Mesenchymal stem cell (in vitro differentiated cells and primary cell): ENCODE measurements around the gene ARL4D.

Source experiments
- DNase-seq: peaks from one replicate; pipeline ENCODE4 v3.0.0-alpha.2; 2013
- H2AFZ ChIP-seq: one replicate; pipeline ENCODE4 v1.6.1; 2013; ENCODE audit warnings: low read depth, mild to moderate bottlenecking, control low read depth, inconsistent platforms, low read length, moderate library complexity
- H2AK5ac ChIP-seq: 2 replicates; pipeline ENCODE4 v1.6.1; 2013; ENCODE audit warnings: low read length, moderate library complexity, mild to moderate bottlenecking, inconsistent platforms; ENCODE audit not compliant: severe bottlenecking
- H2BK120ac ChIP-seq: one replicate; pipeline ENCODE4 v1.6.1; 2013; ENCODE audit warnings: low read depth, mild to moderate bottlenecking, inconsistent platforms, low read length, moderate library complexity
- H2BK12ac ChIP-seq, 2 experiments: one replicate each; pipeline ENCODE4 v1.6.1; 2013; ENCODE audit warnings: inconsistent platforms in 2 of 2, low read length in 2 of 2, mild to moderate bottlenecking in 2 of 2, moderate library complexity in 2 of 2, control low read depth in 1 of 2
- H2BK15ac ChIP-seq: one replicate; pipeline ENCODE4 v1.6.1; 2013; ENCODE audit warnings: mild to moderate bottlenecking, low read depth, inconsistent platforms; ENCODE audit not compliant: poor library complexity, severe bottlenecking
- H2BK5ac ChIP-seq: 2 replicates; pipeline ENCODE4 v1.6.1; 2013; ENCODE audit warnings: low read depth, mild to moderate bottlenecking, low read length, control low read depth, inconsistent platforms; ENCODE audit not compliant: poor library complexity, severe bottlenecking
- H3K14ac ChIP-seq, 2 experiments: one replicate each; pipeline ENCODE4 v1.6.1; 2013; ENCODE audit warnings: inconsistent platforms in 2 of 2, low read length in 2 of 2, control low read depth in 1 of 2, mild to moderate bottlenecking in 1 of 2, moderate library complexity in 1 of 2
- H3K18ac ChIP-seq, 2 experiments: one replicate each; pipeline ENCODE4 v1.6.1; 2013; ENCODE audit warnings: inconsistent platforms in 2 of 2, low read length in 2 of 2, control low read depth in 1 of 2, low read depth in 1 of 2, mild to moderate bottlenecking in 1 of 2
- H3K23ac ChIP-seq, 2 experiments: one replicate each; pipeline ENCODE4 v1.6.1; 2013; ENCODE audit warnings: inconsistent platforms in 2 of 2, low read length in 2 of 2, mild to moderate bottlenecking in 2 of 2, moderate library complexity in 2 of 2, control low read depth in 1 of 2
- H3K27ac ChIP-seq: 2 replicates; pipeline ENCODE4 v1.5.1; 2013; ENCODE audit warnings: mild to moderate bottlenecking, moderate library complexity, low read length, control low read depth, inconsistent platforms; ENCODE audit not compliant: poor library complexity, severe bottlenecking
- H3K27me3 ChIP-seq, 2 experiments: 2 replicates each; pipeline versions ENCODE4 v1.6.1 to v1.7.0; 2013; ENCODE audit warnings: low read length in 2 of 2, mild to moderate bottlenecking in 2 of 2, moderate library complexity in 2 of 2, control low read depth in 1 of 2, inconsistent platforms in 1 of 2; ENCODE audit not compliant: control insufficient read depth in 1 of 2, insufficient read depth in 1 of 2
- H3K36me3 ChIP-seq, 2 experiments: 2 replicates each; pipeline versions ENCODE4 v1.6.1 to v1.7.0; 2013; ENCODE audit warnings: low read length in 2 of 2, control low read depth in 1 of 2, inconsistent platforms in 1 of 2, low read depth in 1 of 2, mild to moderate bottlenecking in 1 of 2; ENCODE audit not compliant: insufficient read depth in 2 of 2, control insufficient read depth in 1 of 2
- H3K4ac ChIP-seq, 2 experiments: one replicate each; pipeline ENCODE4 v1.6.1; 2013; ENCODE audit warnings: inconsistent platforms in 2 of 2, low read length in 2 of 2, mild to moderate bottlenecking in 2 of 2, moderate library complexity in 2 of 2, control low read depth in 1 of 2, low read depth in 1 of 2
- H3K4me1 ChIP-seq: 2 replicates; pipeline ENCODE4 v1.6.1; 2013; ENCODE audit warnings: low read depth, low read length, control low read depth; ENCODE audit not compliant: control insufficient read depth, insufficient read depth
- H3K4me2 ChIP-seq: 2 replicates; pipeline ENCODE4 v1.6.1; 2013; ENCODE audit warnings: low read length, mild to moderate bottlenecking, inconsistent platforms; ENCODE audit not compliant: poor library complexity, severe bottlenecking
- H3K4me3 ChIP-seq, 2 experiments: 2 replicates each; pipeline versions ENCODE4 v1.5.1 to v1.7.0; 2013; ENCODE audit warnings: low read length in 2 of 2, mild to moderate bottlenecking in 2 of 2, control low read depth in 1 of 2, low read depth in 1 of 2; ENCODE audit not compliant: insufficient read depth in 1 of 2
- H3K79me1 ChIP-seq: replicated peaks from 2 replicates; pipeline ENCODE4 v1.6.1; 2013; ENCODE audit warnings: mild to moderate bottlenecking, control low read depth, low read length, inconsistent platforms; ENCODE audit not compliant: poor library complexity, severe bottlenecking
- H3K9ac ChIP-seq: 2 replicates; pipeline ENCODE4 v1.7.0; 2013; ENCODE audit warnings: mild to moderate bottlenecking, low read length, moderate library complexity
- H3K9me3 ChIP-seq: 2 replicates; pipeline ENCODE4 v1.7.0; 2013; ENCODE audit warnings: mild to moderate bottlenecking, low read length; ENCODE audit not compliant: control insufficient read depth
- H4K8ac ChIP-seq: one replicate; pipeline ENCODE4 v1.6.1; 2013; ENCODE audit warnings: inconsistent platforms, mild to moderate bottlenecking, low read length, moderate library complexity
- H4K91ac ChIP-seq: one replicate; pipeline ENCODE4 v1.6.1; 2013; ENCODE audit warnings: mild to moderate bottlenecking, low read length, inconsistent platforms
- WGBS: methylation state at CpG from one replicate; pipeline ENCODE4 v1.1.7; 2013; ENCODE audit warnings: mixed read lengths; 5-methylcytosine and 5-hydroxymethylcytosine counted together

Gene ARL4D

DNA sequence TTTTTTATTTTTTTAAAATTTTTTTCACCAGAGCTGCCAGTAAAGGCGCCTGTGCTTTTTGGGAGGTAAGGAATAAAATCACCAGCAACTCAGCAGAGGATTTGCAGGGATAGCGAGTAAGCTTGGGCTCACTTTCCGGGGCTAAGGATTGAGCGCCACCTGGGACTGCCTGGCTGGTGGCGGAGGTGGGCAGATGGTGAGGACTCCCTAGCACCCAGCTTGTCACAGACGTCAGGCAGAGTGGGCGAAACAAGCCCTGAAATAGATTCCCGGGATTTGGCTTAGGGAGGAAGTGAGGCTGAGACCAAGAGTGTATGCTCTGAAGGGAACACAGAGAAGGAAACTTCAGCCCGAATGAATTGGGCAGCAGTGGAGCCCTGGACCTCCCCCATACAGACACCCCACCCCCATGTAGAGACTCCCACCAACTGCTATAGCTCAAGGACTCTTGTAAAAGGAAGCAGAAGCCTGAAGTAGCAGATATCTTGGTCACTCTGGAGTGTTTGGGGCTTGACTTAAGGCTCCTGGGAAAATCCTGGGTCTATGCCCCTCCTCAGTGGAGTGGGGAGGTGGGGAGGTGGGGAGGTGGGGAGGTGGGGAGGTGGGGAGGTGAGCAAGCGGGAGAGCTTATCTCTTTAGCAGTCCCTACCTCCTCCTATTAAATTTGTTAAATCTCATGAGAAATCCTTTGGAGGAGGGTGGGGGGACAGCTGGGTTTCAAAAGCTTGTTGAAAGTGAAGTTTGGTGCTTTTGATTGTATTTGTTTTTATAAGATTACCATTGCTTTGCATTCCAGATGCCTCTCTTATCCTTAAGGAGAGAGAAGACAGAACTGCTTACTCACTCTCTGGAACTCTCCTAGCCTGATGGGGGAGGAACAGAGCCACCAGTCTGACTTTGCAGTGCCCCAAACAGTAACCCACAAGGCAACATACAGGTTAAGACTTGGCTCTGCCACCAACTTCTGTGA, 8.2 kb downstream of the ARL4D start:
- WGBS, result 77% methylated on average over 8 of the region's 10 CpGs
- Histone ChIP-seq H3K79me1 (peaks cover 2% of the 10 kb centered on the region), H3K27me3 (no peaks in the 10 kb centered on the region), H2AFZ (peak overlapping the region; percentile 57), H3K9ac (peak overlapping the region; percentile 65), H3K23ac (no peak overlapping the region), H3K9me3 (no peaks in the 10 kb centered on the region), H3K4me1 (peaks cover 17% of the 10 kb centered on the region), H2BK12ac (peak overlapping the region; percentile 59 to 98), H3K4me2 (no peak overlapping the region), H3K18ac (peak overlapping the region; percentile 90 to 96), H3K36me3 (peaks cover 0 to 3% of the 10 kb centered on the region in 2 experiments), H3K4ac (peak overlapping the region; percentile 18 to 68), H2BK120ac (peak overlapping the region; percentile 97), H2BK15ac (peak overlapping the region; percentile 66), H4K91ac (peak overlapping the region; percentile 79), H2AK5ac (peak overlapping the region; percentile 85), H2BK5ac (no peak overlapping the region), H3K14ac (no peak overlapping the region), H3K27ac (no peak overlapping the region), H3K4me3 (no peak overlapping the region), H4K8ac (peak overlapping the region; percentile 77)
- peak; percentile 74 for DNase-seq

DNA sequence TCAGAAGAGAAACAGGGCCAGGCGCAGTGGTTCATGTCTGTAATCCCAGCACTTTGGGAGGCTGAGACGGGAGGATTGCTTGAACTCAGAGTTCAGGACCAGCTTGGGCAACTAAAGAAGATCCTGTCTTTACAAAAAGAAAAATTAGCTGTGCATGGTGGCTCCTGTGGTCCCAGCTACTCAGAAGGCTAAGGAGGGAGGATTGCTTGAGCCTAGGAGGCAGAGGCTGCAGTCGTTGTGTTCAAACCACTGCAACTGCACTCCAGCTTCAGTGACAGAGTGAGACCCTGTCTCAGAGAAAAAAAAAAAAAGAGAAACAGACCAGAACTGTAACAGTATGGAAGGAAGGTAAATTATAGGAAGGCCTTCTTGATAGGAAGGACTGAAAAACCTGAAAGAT, 10.3 kb downstream of the ARL4D start:
- H3K9me3 ChIP-seq, result no peaks in the 10 kb centered on the region
- H3K79me1 ChIP-seq, result no peaks in the 10 kb centered on the region
- DNase-seq, result no peak
- no peak overlapping the region for H2AFZ ChIP-seq
- no peak overlapping the region for H3K18ac ChIP-seq
- 82% methylated on average over 3 of the region's 3 CpGs for WGBS
- H2BK12ac ChIP-seq, result no peak overlapping the region
- H2BK120ac ChIP-seq, result no peak overlapping the region
- H3K36me3 ChIP-seq, result no peaks in the 10 kb centered on the region
- H3K9ac ChIP-seq, result no peak overlapping the region
- no peak overlapping the region for H2BK15ac ChIP-seq
- no peak overlapping the region for H3K27ac ChIP-seq
- H2BK5ac ChIP-seq, result no peak overlapping the region
- no peak overlapping the region for H3K4me2 ChIP-seq
- H3K4me1 ChIP-seq, result peaks cover 14% of the 10 kb centered on the region
- H3K14ac ChIP-seq, result no peak overlapping the region
- H3K27me3 ChIP-seq, result no peaks in the 10 kb centered on the region
- no peak overlapping the region for H3K23ac ChIP-seq
- H3K4ac ChIP-seq, result no peak overlapping the region
- H4K8ac ChIP-seq, result no peak overlapping the region
- H3K4me3 ChIP-seq, result no peak overlapping the region
- H4K91ac ChIP-seq, result no peak overlapping the region
- H2AK5ac ChIP-seq, result no peak overlapping the region

GRCh38 chr17:43410557-43411368, 12.0 kb downstream of the ARL4D start:
- no peak overlapping the region for H3K14ac ChIP-seq
- H3K79me1 ChIP-seq, result no peaks in the 10 kb centered on the region
- no peak overlapping the region for H2BK120ac ChIP-seq
- peak overlapping the region in 1 of 2 experiments; percentile 50 for H3K23ac ChIP-seq
- peaks cover 14% of the 10 kb centered on the region for H3K4me1 ChIP-seq
- H3K4me2 ChIP-seq, result no peak overlapping the region
- H3K27ac ChIP-seq, result no peak overlapping the region
- H3K27me3 ChIP-seq, result no peaks in the 10 kb centered on the region
- H3K18ac ChIP-seq, result no peak overlapping the region
- peak overlapping the region; percentile 9 for H2AK5ac ChIP-seq
- WGBS, result 81% methylated on average over 6 of the region's 6 CpGs
- H3K4me3 ChIP-seq, result no peak overlapping the region
- H2AFZ ChIP-seq, result no peak overlapping the region
- H3K36me3 ChIP-seq, result no peaks in the 10 kb centered on the region
- H2BK15ac ChIP-seq, result no peak overlapping the region
- DNase-seq, result no peak
- no peak overlapping the region for H2BK5ac ChIP-seq
- no peak overlapping the region for H3K9ac ChIP-seq
- H3K9me3 ChIP-seq, result no peaks in the 10 kb centered on the region
- peak overlapping the region in 1 of 2 experiments; percentile 68 for H3K4ac ChIP-seq
- H4K91ac ChIP-seq, result no peak overlapping the region
- peak overlapping the region; percentile 15 for H4K8ac ChIP-seq
- H2BK12ac ChIP-seq, result peak overlapping the region in 1 of 2 experiments; percentile 15

DNA sequence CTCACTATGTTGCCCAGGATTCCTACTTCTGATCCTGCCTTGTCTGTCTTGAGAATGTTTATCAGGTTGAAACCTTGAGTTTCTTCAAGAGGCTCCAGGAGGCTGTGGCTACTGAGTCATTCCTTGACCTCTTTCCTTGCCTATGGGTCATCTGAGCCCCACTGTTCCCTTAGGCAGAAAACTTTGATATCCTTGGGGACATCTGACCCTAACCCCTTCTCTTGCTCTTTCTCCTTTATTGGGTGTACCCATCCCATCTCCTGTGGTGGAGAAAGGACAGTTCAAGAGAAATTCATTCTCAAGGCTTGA, 12.5 kb downstream of the ARL4D start:
- Histone ChIP-seq H3K4me2 (no peak overlapping the region), H2BK120ac (no peak overlapping the region), H2BK12ac (no peak overlapping the region), H3K27ac (no peak overlapping the region), H4K91ac (no peak overlapping the region), H3K9me3 (no peaks in the 10 kb centered on the region), H3K4me1 (peaks cover 14% of the 10 kb centered on the region), H3K36me3 (no peaks in the 10 kb centered on the region), H2BK5ac (no peak overlapping the region), H3K79me1 (no peaks in the 10 kb centered on the region), H3K4me3 (no peak overlapping the region), H2BK15ac (peak overlapping the region; percentile 33), H3K9ac (no peak overlapping the region), H3K27me3 (no peaks in the 10 kb centered on the region), H4K8ac (no peak overlapping the region), H3K23ac (no peak overlapping the region), H3K18ac (no peak overlapping the region), H2AK5ac (no peak overlapping the region), H3K14ac (no peak overlapping the region), H2AFZ (no peak overlapping the region), H3K4ac (no peak overlapping the region)
- DNase-seq, result no peak
